Ovary (tissue), 3 donors: ENCODE results near the gene UBQLNL.

Experiments used
- CTCF ChIP-seq, 3 donors: fragments of 450-650 bp in 2 of 3; fragments of 200-600 bp in 1 of 3; IDR thresholded peaks; one replicate each; pipeline versions ENCODE4 v1.5.1 to v1.8.0; 2016 to 2022; ENCODE audit warnings: antibody characterized with exemption in 3 of 3, mild to moderate bottlenecking in 1 of 3
- POLR2A ChIP-seq: fragments of 450-650 bp; IDR thresholded peaks from one replicate; pipeline ENCODE4 v1.6.1; 2017; ENCODE audit warnings: antibody characterized with exemption, mild to moderate bottlenecking, moderate library complexity
- donor health status: DM: no; HTN: no; CAD: no.

GRCh38 chr11:5476186-5476819, 40.2 kb downstream of the UBQLNL start:
- TF ChIP-seq POLR2A, result no peak
- peak in 2 of 3 donors; percentile 20 to 28 for TF ChIP-seq CTCF (IDR thresholded peaks at IDR 0.05)
